A549 (cell line): ENCODE results near the gene DHX38. TPM values are rescaled to one million over a fixed set of nuclear protein-coding genes. Genes with fewer than 3 reads are reported as not detected.
"Not testable (repeated sequence)": the region's sequence is repeated elsewhere in the genome, so short reads cannot be mapped to it uniquely, and the experiment has no call there.

Source experiments
- ATAC-seq, 2 experiments: fragments of 200-7000 bp in 1 of 2; fragments of >200 bp in 1 of 2; cut with Nextera tagmentation in 1 of 2; cut with Tn5 transposase in 1 of 2; 3 replicates each; pipeline versions ENCODE4 v1.8.0 to v1.9.1; 2018 to 2020; ENCODE audit warnings: mild to moderate bottlenecking in 1 of 2, moderate library complexity in 1 of 2
- CTCF ChIA-PET: fragments of 300-600 bp; sonication (Branson Sonifier 250); formaldehyde crosslinking; extraction: SDS; loops from one replicate; lab custom pipeline; 2021; ENCODE audit warnings: antibody characterized with exemption, inconsistent platforms; lab: Yijun Ruan, JAX
- POLR2A ChIA-PET: fragments of 350-600 bp; formaldehyde crosslinking; extraction: SDS; loops from one replicate; lab custom pipeline; 2021; ENCODE audit warnings: antibody characterized with exemption, inconsistent platforms; lab: Yijun Ruan, JAX
- DNase-seq, 2 experiments: peaks; one replicate each; pipeline versions ENCODE4 v3.0.0 to v3.0.0-alpha.2; 2011 to 2016; ENCODE audit warnings: low read depth in 1 of 2, low spot score in 1 of 2
- FAIRE-seq: peaks from 2 replicates; lab custom pipeline; 2011; peaks lifted over from hg19 to GRCh38; lab: Jason Lieb, UNC
- H3K27ac ChIP-seq, 2 experiments: fragments of >200 bp; sonication (Bioruptor Twin); formaldehyde crosslinking; 3 replicates each; pipeline ENCODE4 v1.5.1; 2016 to 2017
- H3K4me1 ChIP-seq: fragments of >200 bp; sonication (Bioruptor Twin); formaldehyde crosslinking; 3 replicates; pipeline ENCODE4 v1.6.1; 2016
- H3K4me2 ChIP-seq: fragments of >200 bp; sonication (Bioruptor Twin); formaldehyde crosslinking; 3 replicates; pipeline ENCODE4 v1.6.1; 2016
- H3K4me3 ChIP-seq: fragments of >200 bp; sonication (Bioruptor Twin); formaldehyde crosslinking; 3 replicates; pipeline ENCODE4 v1.5.1; 2016
- H3K9me3 ChIP-seq: fragments of >200 bp; sonication (Bioruptor Twin); formaldehyde crosslinking; 3 replicates; pipeline ENCODE4 v1.6.1; 2016
- ATOH8 ChIP-seq: fragments of 250-450 bp; sonication (Bioruptor Pico); IDR thresholded peaks from 2 replicates; pipeline ENCODE4 v1.5.0; 2020; ENCODE audit warnings: low read depth, mild to moderate bottlenecking, moderate library complexity
- CEBPB ChIP-seq, 2 experiments: fragments of >200 bp in 1 of 2; sonication (Bioruptor Twin) in 1 of 2; formaldehyde crosslinking in 1 of 2; IDR thresholded peaks; 2 replicates each; pipeline ENCODE4 v1.6.1; 2012 to 2016
- CHD4 ChIP-seq: fragments of 200-600 bp; sonication (generic); IDR thresholded peaks from 2 replicates; pipeline ENCODE4 v1.6.1; 2016; ENCODE audit warnings: antibody characterized with exemption, mild to moderate bottlenecking, borderline replicate concordance
- E2F6 ChIP-seq: IDR thresholded peaks from 2 replicates; pipeline ENCODE4 v1.6.1; 2012; ENCODE audit warnings: low read depth, borderline replicate concordance
- FOSB ChIP-seq: fragments of 250-450 bp; sonication (Bioruptor Pico); IDR thresholded peaks from 2 replicates; pipeline ENCODE4 v1.5.0; 2020; ENCODE audit warnings: mild to moderate bottlenecking, moderate library complexity
- FOXS1 ChIP-seq: fragments of 250-450 bp; sonication (Bioruptor Pico); IDR thresholded peaks from 2 replicates; pipeline ENCODE4 v1.5.0; 2020; ENCODE audit warnings: mild to moderate bottlenecking, moderate library complexity
- HDAC2 ChIP-seq: fragments of 200-600 bp; sonication (generic); IDR thresholded peaks from 2 replicates; pipeline ENCODE4 v1.6.1; 2016
- HES2 ChIP-seq: fragments of >200 bp; sonication (Bioruptor Twin); formaldehyde crosslinking; IDR thresholded peaks from 2 replicates; pipeline ENCODE4 v1.6.1; 2016
- HOXB13 ChIP-seq: fragments of 250-450 bp; sonication (Bioruptor Pico); IDR thresholded peaks from 2 replicates; pipeline ENCODE4 v1.5.0; 2020; ENCODE audit warnings: low read depth, mild to moderate bottlenecking, moderate library complexity
- JUNB ChIP-seq: fragments of >200 bp; sonication (Bioruptor Twin); formaldehyde crosslinking; IDR thresholded peaks from 2 replicates; pipeline ENCODE4 v1.6.1; 2016
- KDM1A ChIP-seq: fragments of 200-600 bp; sonication (generic); IDR thresholded peaks from 2 replicates; pipeline ENCODE4 v1.6.1; 2016; ENCODE audit warnings: low read depth, mild to moderate bottlenecking
- NPAS2 ChIP-seq: fragments of 250-450 bp; sonication (Bioruptor Pico); IDR thresholded peaks from 2 replicates; pipeline ENCODE4 v1.8.0; 2022; ENCODE audit warnings: mild to moderate bottlenecking, moderate library complexity, borderline replicate concordance
- NR3C1 ChIP-seq: fragments of >200 bp; sonication (Bioruptor Twin); formaldehyde crosslinking; IDR thresholded peaks from 3 replicates; pipeline ENCODE4 v1.6.1; 2017
- POLR2AphosphoS2 ChIP-seq: conservative IDR thresholded peaks from 2 replicates; pipeline ENCODE4 v1.6.1; 2012; ENCODE audit warnings: low read length, improper control_type of control experiment, inconsistent platforms
- RFX5 ChIP-seq: fragments of 450-650 bp; IDR thresholded peaks from 2 replicates; pipeline ENCODE4 v1.7.1; 2014; ENCODE audit warnings: antibody characterized with exemption, mild to moderate bottlenecking, moderate library complexity
- SMC3 ChIP-seq: fragments of >200 bp; sonication (Bioruptor Twin); formaldehyde crosslinking; IDR thresholded peaks from 3 replicates; pipeline ENCODE4 v1.6.1; 2018; ENCODE audit warnings: inconsistent platforms
- ZSCAN20 ChIP-seq: fragments of 250-450 bp; sonication (Bioruptor Pico); IDR thresholded peaks from 2 replicates; pipeline ENCODE4 v1.8.0; 2022; ENCODE audit warnings: mild to moderate bottlenecking, moderate library complexity
- WGBS: methylation state at CpG from one replicate; pipeline ENCODE4 v1.1.6; 2017; ENCODE audit errors: missing lambda C conversion rate; 5-methylcytosine and 5-hydroxymethylcytosine counted together
- polyA plus RNA-seq, 4 experiments: library from polyadenylated mRNA; depleted of rRNA in 3 of 4; stranded (reverse); fragments of >200 nt; fragmentation: RNase III in 1 of 4; extraction: RNeasy Plus Mini Kit Qiagen cat#74134 plus additional on column Dnase treatment in 1 of 4; gene quantifications; 2 replicates in 3 of 4; 3 replicates in 1 of 4; pipeline ENCODE4 v1.2.3, GENCODE V29; 2011 to 2017
- TF ChIP-seq, protein P1 (sequence below): IDR thresholded peaks from 2 replicates; pipeline ENCODE4 v1.6.1; 2012
- TF ChIP-seq, protein P2 (sequence below): fragments of >200 bp; sonication (Bioruptor Twin); formaldehyde crosslinking; IDR thresholded peaks from 3 replicates; pipeline ENCODE4 v1.5.1; 2016

The DHX38 gene
- polyA plus RNA-seq, 2 of the 4 experiments (the other 2 are of a cell fraction): 41.9 to 80.6 TPM

GRCh38 chr16:72051818-72052217 is 41.8 kb upstream of the DHX38 start:
- DNase-seq (no peak), ATAC-seq (no peak), FAIRE-seq (no peak)
- Histone ChIP-seq H3K27ac (no peak overlapping the region), H3K4me3 (no peak overlapping the region), H3K4me2 (no peak overlapping the region), H3K4me1 (no peaks in the 10 kb centered on the region), H3K9me3 (no peaks in the 10 kb centered on the region; the same call in 2 of the 3 replicates)
- 5% methylated on average over 2 of the region's 2 CpGs for WGBS
- TF ChIP-seq CHD4: no peak
- 0 out of 4 replicates have a peak, but pooled peaks of 1 of the 2 experiments have one; percentile 27 for TF ChIP-seq CEBPB (IDR thresholded peaks at IDR 0.05)
- ChIA-PET POLR2A (no interaction called here), CTCF (no interaction called here)

DNA sequence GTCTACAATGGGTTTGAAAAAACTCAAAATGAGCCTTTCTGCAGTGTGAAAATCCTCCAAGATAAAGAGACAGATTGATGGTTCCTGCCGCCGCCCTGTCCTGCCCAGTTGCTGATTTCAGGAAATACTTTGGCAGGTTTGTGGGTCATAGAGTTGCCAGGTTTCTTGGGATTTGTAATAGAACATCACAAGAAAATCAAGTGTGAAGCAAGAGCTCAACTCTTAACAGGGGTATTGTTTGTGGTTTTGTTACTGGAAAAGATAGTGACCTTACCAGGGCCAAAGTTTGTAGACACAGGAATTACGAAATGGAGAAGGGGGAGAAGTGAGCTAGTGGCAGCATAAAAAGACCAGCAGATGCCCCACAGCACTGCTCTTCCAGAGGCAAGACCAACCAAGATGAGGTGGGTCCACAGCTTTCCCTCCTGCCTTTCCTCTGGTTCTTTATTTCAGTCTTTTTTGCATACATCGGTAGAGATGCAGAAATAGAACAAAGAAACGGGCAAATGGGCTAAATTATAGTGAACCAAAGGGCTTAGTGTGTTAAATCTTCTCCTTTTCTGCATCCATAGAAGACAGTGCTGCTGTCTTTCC is 39.3 kb upstream of the DHX38 start, which contains the start of gene HP:
TSS of gene HP (plus strand) at position 252 of the 594 bp plus-strand sequence. CDS start at position 400, 148 bp downstream.
- H3K9me3 ChIP-seq, H3K4me1 ChIP-seq, H3K4me2 ChIP-seq, H3K27ac ChIP-seq, DNase-seq, H3K4me3 ChIP-seq, POLR2A ChIA-PET, FAIRE-seq, ATAC-seq: not testable (repeated sequence)
- 58% methylated on average over 5 of the region's 5 CpGs for WGBS
- CTCF ChIA-PET: interaction anchor here (1.1 kb wide), 1 partner anchor 12 kb away, joined by 5 read pairs; no protein-coding TSS in a partner anchor

DNA sequence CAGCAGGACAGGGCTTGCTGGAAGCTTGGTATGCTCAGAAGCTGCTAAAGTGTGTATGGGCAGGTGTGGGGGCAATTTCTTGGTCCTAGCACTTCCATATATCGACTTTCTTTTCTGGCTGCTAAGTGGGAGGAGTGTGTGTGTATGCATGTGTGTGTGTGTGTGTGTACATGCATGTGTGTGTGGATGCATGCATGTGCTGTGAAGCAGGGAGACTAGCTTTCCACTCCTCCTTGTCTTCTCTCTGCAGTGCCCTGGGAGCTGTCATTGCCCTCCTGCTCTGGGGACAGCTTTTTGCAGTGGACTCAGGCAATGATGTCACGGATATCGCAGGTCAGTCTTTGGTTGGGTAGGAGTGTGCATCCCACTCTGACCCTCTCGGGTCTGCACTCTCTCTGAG is 37.7 kb upstream of the DHX38 start:
- 33% methylated on average over 4 of the region's 4 CpGs for WGBS
- FAIRE-seq (no peak), ATAC-seq (no peak)

DNA sequence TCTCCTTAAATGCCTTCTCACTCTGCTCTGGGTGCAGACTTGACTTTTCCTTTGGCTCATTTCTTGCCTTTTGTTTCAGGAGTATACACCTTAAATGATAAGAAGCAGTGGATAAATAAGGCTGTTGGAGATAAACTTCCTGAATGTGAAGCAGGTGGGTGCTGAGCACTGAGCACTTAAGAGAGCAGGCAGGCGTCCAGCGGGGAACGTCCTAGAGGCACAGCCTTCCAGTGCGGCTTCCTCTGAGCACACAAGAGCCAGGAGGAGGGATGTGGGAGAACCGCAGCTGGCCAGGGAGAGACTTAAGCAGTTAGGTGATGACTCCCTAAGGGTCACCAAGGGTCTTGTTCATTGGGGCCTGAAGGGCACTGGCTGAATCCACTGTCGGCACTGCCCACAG is 36.3 kb upstream of the DHX38 start:
- H3K4me2 ChIP-seq, H3K27ac ChIP-seq, H3K4me1 ChIP-seq, H3K4me3 ChIP-seq, DNase-seq, POLR2A ChIA-PET, FAIRE-seq, H3K9me3 ChIP-seq, CTCF ChIA-PET: not testable (repeated sequence)
- ATAC-seq: peak in 1 of 2 experiments; percentile 35; a peak in 2 of 6 replicates
- 32% methylated on average over 1 of the region's 6 CpGs for WGBS

More for the DNA sequence above, 37.7 kb upstream of the DHX38 start:
- H3K4me1 ChIP-seq: no peaks in the 10 kb centered on the region
- no peak overlapping the region for H3K27ac ChIP-seq
- POLR2A ChIA-PET: no interaction called here
- H3K4me3 ChIP-seq: no peak overlapping the region
- H3K4me2 ChIP-seq: no peak overlapping the region
- H3K9me3 ChIP-seq: no peaks in the 10 kb centered on the region
- no peak for DNase-seq
- CTCF ChIA-PET: no interaction called here
- TF ChIP-seq NR3C1 (no peak), SMC3 (no peak), POLR2AphosphoS2 (no peak), CEBPB (IDR thresholded peaks at IDR 0.05) (no peak), FOSB (CRISPR knock-in tag) (no peak), HOXB13 (CRISPR knock-in tag) (no peak), HES2 (no peak), ZSCAN20 (CRISPR knock-in tag) (no peak), RFX5 (no peak), HDAC2 (no peak), KDM1A (no peak), NPAS2 (CRISPR knock-in tag) (no peak), ATOH8 (no peak), FOXS1 (CRISPR knock-in tag) (no peak), JUNB (no peak), E2F6 (no peak)
- TF ChIP-seq, protein P1, sequence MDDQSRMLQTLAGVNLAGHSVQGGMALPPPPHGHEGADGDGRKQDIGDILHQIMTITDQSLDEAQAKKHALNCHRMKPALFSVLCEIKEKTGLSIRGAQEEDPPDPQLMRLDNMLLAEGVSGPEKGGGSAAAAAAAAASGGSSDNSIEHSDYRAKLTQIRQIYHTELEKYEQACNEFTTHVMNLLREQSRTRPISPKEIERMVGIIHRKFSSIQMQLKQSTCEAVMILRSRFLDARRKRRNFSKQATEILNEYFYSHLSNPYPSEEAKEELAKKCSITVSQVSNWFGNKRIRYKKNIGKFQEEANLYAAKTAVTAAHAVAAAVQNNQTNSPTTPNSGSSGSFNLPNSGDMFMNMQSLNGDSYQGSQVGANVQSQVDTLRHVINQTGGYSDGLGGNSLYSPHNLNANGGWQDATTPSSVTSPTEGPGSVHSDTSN: no peak
- TF ChIP-seq, protein P2, sequence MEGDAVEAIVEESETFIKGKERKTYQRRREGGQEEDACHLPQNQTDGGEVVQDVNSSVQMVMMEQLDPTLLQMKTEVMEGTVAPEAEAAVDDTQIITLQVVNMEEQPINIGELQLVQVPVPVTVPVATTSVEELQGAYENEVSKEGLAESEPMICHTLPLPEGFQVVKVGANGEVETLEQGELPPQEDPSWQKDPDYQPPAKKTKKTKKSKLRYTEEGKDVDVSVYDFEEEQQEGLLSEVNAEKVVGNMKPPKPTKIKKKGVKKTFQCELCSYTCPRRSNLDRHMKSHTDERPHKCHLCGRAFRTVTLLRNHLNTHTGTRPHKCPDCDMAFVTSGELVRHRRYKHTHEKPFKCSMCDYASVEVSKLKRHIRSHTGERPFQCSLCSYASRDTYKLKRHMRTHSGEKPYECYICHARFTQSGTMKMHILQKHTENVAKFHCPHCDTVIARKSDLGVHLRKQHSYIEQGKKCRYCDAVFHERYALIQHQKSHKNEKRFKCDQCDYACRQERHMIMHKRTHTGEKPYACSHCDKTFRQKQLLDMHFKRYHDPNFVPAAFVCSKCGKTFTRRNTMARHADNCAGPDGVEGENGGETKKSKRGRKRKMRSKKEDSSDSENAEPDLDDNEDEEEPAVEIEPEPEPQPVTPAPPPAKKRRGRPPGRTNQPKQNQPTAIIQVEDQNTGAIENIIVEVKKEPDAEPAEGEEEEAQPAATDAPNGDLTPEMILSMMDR: no peak
- TF ChIP-seq, all 56 proteins: peak for 0

DNA sequence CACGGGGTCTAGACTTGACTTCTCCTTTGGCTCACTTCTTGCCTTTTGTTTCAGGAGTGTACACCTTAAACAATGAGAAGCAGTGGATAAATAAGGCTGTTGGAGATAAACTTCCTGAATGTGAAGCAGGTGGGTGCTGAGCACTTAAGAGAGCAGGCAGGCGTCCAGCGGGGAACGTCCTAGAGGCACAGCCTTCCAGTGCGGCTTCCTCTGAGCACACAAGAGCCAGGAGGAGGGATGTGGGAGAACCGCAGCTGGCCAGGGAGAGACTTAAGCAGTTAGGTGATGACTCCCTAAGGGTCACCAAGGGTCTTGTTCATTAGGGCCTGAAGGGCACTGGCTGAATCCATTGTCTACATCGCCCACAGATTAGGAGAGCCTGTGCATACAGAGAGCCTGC is 34.6 kb upstream of the DHX38 start:
- CTCF ChIA-PET, H3K4me1 ChIP-seq, H3K9me3 ChIP-seq, DNase-seq, H3K4me3 ChIP-seq, POLR2A ChIA-PET, H3K27ac ChIP-seq, ATAC-seq, FAIRE-seq, H3K4me2 ChIP-seq: not testable (repeated sequence)
- 68% methylated on average over 7 of the region's 7 CpGs for WGBS
